CD4-positive, alpha-beta memory T cell (primary cell): Measurements from ENCODE around the gene OLAH. TPM values are rescaled to one million over a fixed set of nuclear protein-coding genes. Genes with fewer than 3 reads are reported as not detected.

Experiments
- CTCF ChIA-PET: fragments of 350-600 bp; sonication (Branson Sonifier 250); formaldehyde crosslinking; loops from one replicate; lab custom pipeline; 2021; ENCODE audit warnings: inconsistent platforms; ENCODE audit not compliant: partially characterized antibody; lab: Charles Lee
- POLR2A ChIA-PET: fragments of 350-600 bp; sonication (Branson Sonifier 250); formaldehyde crosslinking; loops from one replicate; lab custom pipeline; 2021; ENCODE audit not compliant: partially characterized antibody; lab: Charles Lee
- DNase-seq, 5 donors: peaks; one replicate each; pipeline versions ENCODE4 v3.0.0 to v3.0.0-alpha.2; 2020 to 2022; ENCODE audit warnings: mixed read lengths in 1 of 5
- H3K27ac ChIP-seq: one replicate; pipeline ENCODE4 v1.7.0; 2013; ENCODE audit warnings: low read depth, low read length
- H3K27me3 ChIP-seq: 2 replicates; pipeline ENCODE4 v1.7.0; 2013; ENCODE audit warnings: mild to moderate bottlenecking, low read length, moderate library complexity; ENCODE audit not compliant: insufficient read depth
- H3K36me3 ChIP-seq: 2 replicates; pipeline ENCODE4 v1.7.0; 2013; ENCODE audit warnings: mild to moderate bottlenecking, low read length, moderate library complexity; ENCODE audit not compliant: insufficient read depth
- H3K4me1 ChIP-seq: 2 replicates; pipeline ENCODE4 v1.7.0; 2013; ENCODE audit warnings: mild to moderate bottlenecking, low read length, moderate library complexity; ENCODE audit not compliant: insufficient read depth
- H3K4me3 ChIP-seq, 2 donors: one replicate each; pipeline ENCODE4 v1.7.0; 2013; ENCODE audit warnings: low read length in 2 of 2, mild to moderate bottlenecking in 1 of 2
- H3K9me3 ChIP-seq, 2 donors: one replicate each; pipeline ENCODE4 v1.7.0; 2013; ENCODE audit warnings: low read length in 2 of 2, control low read depth in 1 of 2; ENCODE audit not compliant: control insufficient read depth in 1 of 2
- H3K27ac Mint-ChIP-seq, 7 donors: one replicate each; pipeline ENCODE4 v1.8.0; 2020 to 2021; ENCODE audit warnings: mixed read lengths in 7 of 7, mild to moderate bottlenecking in 6 of 7, inconsistent platforms in 3 of 7, moderate library complexity in 3 of 7
- H3K27me3 Mint-ChIP-seq, 2 donors: one replicate each; pipeline ENCODE4 v1.8.0; 2020 to 2021; ENCODE audit warnings: mixed read lengths in 2 of 2
- H3K36me3 Mint-ChIP-seq, 2 donors: one replicate each; pipeline ENCODE4 v1.8.0; 2020 to 2021; ENCODE audit warnings: mixed read lengths in 2 of 2, inconsistent platforms in 1 of 2, mild to moderate bottlenecking in 1 of 2
- H3K4me1 Mint-ChIP-seq, 4 donors: one replicate each; pipeline ENCODE4 v1.8.0; 2020 to 2021; ENCODE audit warnings: mixed read lengths in 4 of 4, mild to moderate bottlenecking in 1 of 4
- H3K4me3 Mint-ChIP-seq, 8 donors: one replicate each; pipeline ENCODE4 v1.8.0; 2020 to 2021; ENCODE audit warnings: mixed read lengths in 8 of 8, mild to moderate bottlenecking in 7 of 8, moderate library complexity in 6 of 8, inconsistent platforms in 3 of 8
- H3K9me3 Mint-ChIP-seq, 8 donors: one replicate each; pipeline ENCODE4 v1.8.0; 2020 to 2021; ENCODE audit warnings: mixed read lengths in 8 of 8, mild to moderate bottlenecking in 5 of 8, inconsistent platforms in 3 of 8, moderate library complexity in 1 of 8
- intact Hi-C: fragments of 100-400 bp; cut with micrococcal nuclease; formaldehyde crosslinking; loops from one replicate; pipeline ENCODE4 v1.15.1; 2023
- polyA plus RNA-seq, 2 donors: library from polyadenylated mRNA; unstranded; fragments of 300-500 nt; fragmentation: Illumina TruSeq; gene quantifications; one replicate each; pipeline ENCODE4 v1.2.3, GENCODE V29; 2021
- total RNA-seq, 2 experiments: library from RNA; stranded (reverse); gene quantifications; one replicate each; pipeline ENCODE4 v1.2.3, GENCODE V29; 2021

OLAH gene
- total and polyA plus RNA-seq, 4 experiments from 2014 or later, result 0.20 to 1.4 TPM; not detected in 2

GRCh38 chr10:15069230-15069629 lies 25.5 kb downstream of the OLAH start:
- Mint-ChIP-seq H3K4me3 (no peak overlapping the region), H3K9me3 (peaks cover 0 to 10% (median 0%) of the 10 kb centered on the region in 8 donors), H3K36me3 (no peaks in the 10 kb centered on the region), H3K27me3 (peaks cover 6 to 16% of the 10 kb centered on the region in 2 donors), H3K4me1 (no peaks in the 10 kb centered on the region), H3K27ac (no peak overlapping the region)
- intact Hi-C loops, result no loop called here
- no peaks in the 10 kb centered on the region for H3K4me1 ChIP-seq
- no peak overlapping the region for H3K27ac ChIP-seq
- no peaks in the 10 kb centered on the region for H3K9me3 ChIP-seq
- no peak for DNase-seq
- ChIA-PET POLR2A (no interaction called here), CTCF (no interaction called here)
- H3K36me3 ChIP-seq, result no peaks in the 10 kb centered on the region
- no peaks in the 10 kb centered on the region for H3K27me3 ChIP-seq
- H3K4me3 ChIP-seq, result no peak overlapping the region

- Mint-ChIP-seq H3K4me1 (no peaks in the 10 kb centered on the region), H3K27me3 (peaks cover 2 to 9% of the 10 kb centered on the region in 2 donors), H3K27ac (no peak overlapping the region), H3K36me3 (no peaks in the 10 kb centered on the region), H3K4me3 (no peak overlapping the region), H3K9me3 (peaks cover 0 to 4% (median 0%) of the 10 kb centered on the region in 8 donors)
- Histone ChIP-seq H3K4me3 (no peak overlapping the region), H3K27me3 (no peaks in the 10 kb centered on the region), H3K4me1 (no peaks in the 10 kb centered on the region), H3K36me3 (no peaks in the 10 kb centered on the region), H3K27ac (no peak overlapping the region), H3K9me3 (no peaks in the 10 kb centered on the region)
- intact Hi-C loops, result no loop called here
- ChIA-PET POLR2A (no interaction called here), CTCF (no interaction called here)
- DNase-seq, result no peak
Measured at GRCh38 chr10:15072358-15072757, 28.6 kb downstream of the OLAH start.

- Histone ChIP-seq H3K4me1 (no peaks in the 10 kb centered on the region), H3K9me3 (no peaks in the 10 kb centered on the region), H3K27me3 (no peaks in the 10 kb centered on the region), H3K4me3 (no peak overlapping the region), H3K27ac (no peak overlapping the region), H3K36me3 (no peaks in the 10 kb centered on the region)
- Mint-ChIP-seq H3K4me1 (no peaks in the 10 kb centered on the region), H3K9me3 (no peaks in the 10 kb centered on the region), H3K36me3 (no peaks in the 10 kb centered on the region), H3K4me3 (no peak overlapping the region), H3K27me3 (peaks cover 2 to 8% of the 10 kb centered on the region in 2 donors), H3K27ac (no peak overlapping the region)
- POLR2A ChIA-PET, result no interaction called here
- DNase-seq, result no peak
- intact Hi-C loops, result no loop called here
- CTCF ChIA-PET, result no interaction called here
Measured at GRCh38 chr10:15075421-15075820, 31.7 kb downstream of the OLAH start.

- Mint-ChIP-seq H3K36me3 (no peaks in the 10 kb centered on the region), H3K4me3 (peak overlapping the region; percentile 27 to 77 (median 68)), H3K9me3 (no peaks in the 10 kb centered on the region), H3K27me3 (no peaks in the 10 kb centered on the region), H3K27ac (peak overlapping the region in 5 of 7 donors; percentile 34 to 80 (median 57)), H3K4me1 (peaks cover 2 to 18% (median 7%) of the 10 kb centered on the region in 4 donors)
- Histone ChIP-seq H3K27ac (no peak overlapping the region), H3K27me3 (no peaks in the 10 kb centered on the region), H3K4me3 (peak overlapping the region in 1 of 2 donors; percentile 25), H3K36me3 (no peaks in the 10 kb centered on the region), H3K4me1 (peaks cover 4% of the 10 kb centered on the region), H3K9me3 (no peaks in the 10 kb centered on the region)
- POLR2A ChIA-PET, result no interaction called here
- intact Hi-C loops, result no loop called here
- CTCF ChIA-PET, result interaction anchor here (1.0 to 1.2 kb wide), 2 partner anchors 18 to 22 kb away, joined by 3 to 5 read pairs; no protein-coding TSS in a partner anchor
- DNase-seq, result no peak
Measured at GRCh38 chr10:15083674-15084501, 40.1 kb downstream of the OLAH start.

- H3K36me3 Mint-ChIP-seq, result no peaks in the 10 kb centered on the region
- ChIA-PET CTCF (interaction anchor here (1.0 kb wide), 1 partner anchor 17 kb away, joined by 3 read pairs; no protein-coding TSS in a partner anchor), POLR2A (no interaction called here)
- H3K4me3 ChIP-seq, result peak overlapping the region in 1 of 2 donors; percentile 25
- H3K27me3 Mint-ChIP-seq, result no peaks in the 10 kb centered on the region
- H3K27ac Mint-ChIP-seq, result peak overlapping the region in 5 of 7 donors; percentile 27 to 76 (median 46)
- H3K4me1 ChIP-seq, result peaks cover 4% of the 10 kb centered on the region
- no peak overlapping the region for H3K27ac ChIP-seq
- no peaks in the 10 kb centered on the region for H3K36me3 ChIP-seq
- no peaks in the 10 kb centered on the region for H3K9me3 Mint-ChIP-seq
- H3K4me3 Mint-ChIP-seq, result peak overlapping the region; percentile 27 to 77 (median 68)
- no peaks in the 10 kb centered on the region for H3K9me3 ChIP-seq
- H3K4me1 Mint-ChIP-seq, result peaks cover 2 to 18% (median 7%) of the 10 kb centered on the region in 4 donors
- H3K27me3 ChIP-seq, result no peaks in the 10 kb centered on the region
- DNase-seq, result peak; percentile 40 to 67 (median 49)
- intact Hi-C loops, result no loop called here
Measured at GRCh38 chr10:15084502-15084922, 40.8 kb downstream of the OLAH start.

- Histone ChIP-seq H3K4me1 (peaks cover 4% of the 10 kb centered on the region), H3K27ac (no peak within 1 kb of the TSS), H3K36me3 (no peaks in the 10 kb centered on the region), H3K27me3 (no peaks in the 10 kb centered on the region), H3K9me3 (no peaks in the 10 kb centered on the region), H3K4me3 (peak within 1 kb of the TSS; percentile 11 to 68)
- Mint-ChIP-seq H3K27me3 (no peaks in the 10 kb centered on the region), H3K27ac (peak within 1 kb of the TSS in 2 of 7 donors; percentile 23 to 40), H3K4me3 (peak within 1 kb of the TSS; percentile 67 to 84 (median 78)), H3K36me3 (no peaks in the 10 kb centered on the region), H3K4me1 (peaks cover 2 to 18% (median 7%) of the 10 kb centered on the region in 4 donors), H3K9me3 (no peaks in the 10 kb centered on the region)
- CTCF ChIA-PET, result no interaction called here
- intact Hi-C loops, result loop anchor here (1.0 kb wide), 1 partner anchor 9 kb away; the partner anchor contains the start of gene RPP38
- POLR2A ChIA-PET, result no interaction called here
- peak; percentile 79 to 83 (median 80) for DNase-seq
Measured at GRCh38 chr10:15088428-15089261, 44.9 kb downstream of the OLAH start, which contains the start of gene ACBD7. ACBD7 (minus strand) TSS chr10:15088776; CDS start chr10:15088728, 48 bp downstream.

- CTCF ChIA-PET, result no interaction called here
- no peaks in the 10 kb centered on the region for H3K9me3 Mint-ChIP-seq
- no peak overlapping the region for H3K4me3 Mint-ChIP-seq
Measured at GRCh38 chr10:15091418-15091817, 47.7 kb downstream of the OLAH start.

More at GRCh38 chr10:15091418-15091817, 47.7 kb downstream of the OLAH start:
- H3K27me3 Mint-ChIP-seq, result no peaks in the 10 kb centered on the region
- no peak overlapping the region for H3K27ac Mint-ChIP-seq
- no peaks in the 10 kb centered on the region for H3K27me3 ChIP-seq
- no peaks in the 10 kb centered on the region for H3K36me3 Mint-ChIP-seq
- intact Hi-C loops, result no loop called here
- POLR2A ChIA-PET, result interaction anchor here (0.6 kb wide), 1 partner anchor 531 kb away, joined by 4 read pairs; no protein-coding TSS in a partner anchor
- no peaks in the 10 kb centered on the region for H3K9me3 ChIP-seq
- no peak overlapping the region for H3K27ac ChIP-seq
- H3K4me1 ChIP-seq, result peaks cover 6% of the 10 kb centered on the region
- H3K4me1 Mint-ChIP-seq, result peaks cover under 1 to 6% (median 4%) of the 10 kb centered on the region in 4 donors
- H3K36me3 ChIP-seq, result no peaks in the 10 kb centered on the region
- no peak for DNase-seq
- no peak overlapping the region for H3K4me3 ChIP-seq
